NCI-H345 treated with DMSO at 0.1 percent for 48 hours (cell line): Measurements from ENCODE around the gene RNF19B.

Experiments used
- DNase-seq: peaks from one replicate; lab custom pipeline; 2025; ENCODE audit not compliant: unreplicated experiment; lab: John Stamatoyannopoulos, UW

RNF19B gene

GRCh38 chr1:32903991-32904785 lies 60.4 kb downstream of the RNF19B start:
- no peak for DNase-seq

GRCh38 chr1:32902535-32902920 lies 62.1 kb downstream of the RNF19B start:
- DNase-seq: no peak

- DNase-seq: no peak
These were observed 62.6 kb downstream of the RNF19B start for GRCh38 chr1:32901823-32902534.

- no peak for DNase-seq
These were observed 63.4 kb downstream of the RNF19B start, which contains the start of gene TMEM54 for GRCh38 chr1:32900956-32901822. Gene TMEM54 (minus strand): TSS chr1:32901389. CDS start chr1:32901238, 151 bp downstream.

GRCh38 chr1:32900371-32900955 lies 64.1 kb downstream of the RNF19B start:
- no peak for DNase-seq

GRCh38 chr1:32899586-32900296 lies 64.9 kb downstream of the RNF19B start:
- no peak for DNase-seq

GRCh38 chr1:32898958-32899357 lies 65.7 kb downstream of the RNF19B start:
- DNase-seq: no peak

GRCh38 chr1:32898056-32898455 lies 66.6 kb downstream of the RNF19B start:
- DNase-seq: no peak

GRCh38 chr1:32897082-32898049 lies 67.2 kb downstream of the RNF19B start:
- no peak for DNase-seq

GRCh38 chr1:32896451-32896850 lies 68.2 kb downstream of the RNF19B start:
- DNase-seq: no peak

- no peak for DNase-seq
These were observed 69.0 kb downstream of the RNF19B start for GRCh38 chr1:32895325-32896215.

GRCh38 chr1:32894681-32895080 lies 69.9 kb downstream of the RNF19B start:
- no peak for DNase-seq

GRCh38 chr1:32894019-32894600 lies 70.5 kb downstream of the RNF19B start:
- no peak for DNase-seq

GRCh38 chr1:32893198-32894018 lies 71.2 kb downstream of the RNF19B start:
- peak; percentile 28 for DNase-seq

GRCh38 chr1:32892368-32893197 lies 72.0 kb downstream of the RNF19B start:
- no peak for DNase-seq

GRCh38 chr1:32891630-32892029 lies 73.0 kb downstream of the RNF19B start:
- DNase-seq: no peak
